ENCODE measurements around the gene BBS7.

GRCh38 chr4:121898150-121898549 lies 27.9 kb upstream of the BBS7 start:
- TF ChIP-seq POLR2A (IDR thresholded peaks at IDR 0.05) (no peak), POLR2AphosphoS5 (IDR thresholded peaks at IDR 0.05) (no peak), CTCF (IDR thresholded peaks at IDR 0.05) (no peak)
